Epithelial cell of alveolus of lung (primary cell): Measurements from ENCODE around the gene OR10K2. TPM values are rescaled to one million over a fixed set of nuclear protein-coding genes. Genes with fewer than 3 reads are reported as not detected.

Source experiments
- total RNA-seq: library from RNA; depleted of rRNA; stranded (reverse); fragments of >200 nt; gene quantifications from 2 replicates; pipeline ENCODE4 v1.2.1, GENCODE V29; 2015

The OR10K2 gene
- total RNA-seq = not detected in 2 replicates

DNA sequence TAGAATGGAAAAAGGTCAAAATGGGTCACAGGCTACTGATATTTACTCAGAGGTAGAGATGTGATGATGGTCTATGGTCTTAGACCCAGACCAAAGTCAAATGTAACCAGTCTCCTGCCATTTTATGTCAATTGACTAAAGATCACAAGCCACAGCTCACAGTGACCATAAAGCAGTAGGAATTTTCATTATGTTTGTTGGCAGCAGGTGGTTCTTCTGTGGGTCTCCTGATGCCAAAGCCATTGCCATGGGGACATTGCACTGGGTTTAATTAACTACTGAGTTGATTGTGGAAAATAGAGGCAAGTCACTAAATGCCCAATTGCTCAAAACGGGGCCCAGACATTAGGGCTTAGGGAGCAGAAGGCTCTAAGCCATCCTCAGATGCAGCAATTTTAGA, at the start of gene OR10K2:
Gene OR10K2, minus strand, starts transcription at position 101 of the 400 bp plus-strand sequence. CDS start 5,371 bp downstream, outside the sequence.

DNA sequence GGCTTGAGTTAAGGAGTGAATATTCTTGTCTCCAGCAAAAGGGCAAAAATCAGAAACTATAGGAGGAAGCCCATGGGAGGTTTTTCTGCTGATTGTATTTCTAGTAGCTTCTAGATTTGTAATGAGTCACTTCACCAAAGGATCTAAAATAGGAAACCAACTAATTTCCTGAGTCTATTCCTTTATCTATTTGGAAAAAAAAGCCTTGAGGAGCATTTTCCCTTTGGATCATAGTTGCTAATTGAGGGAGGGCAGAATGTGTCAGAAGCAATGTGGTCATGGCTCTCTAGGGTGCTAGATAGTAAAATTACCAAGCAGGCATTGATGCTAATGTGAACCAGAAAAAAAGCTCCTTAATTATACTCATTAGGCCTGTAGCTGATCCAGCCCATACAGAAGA, 45.9 kb upstream of the OR10K2 start, which contains the start of gene OR10R2:
Gene OR10R2, plus strand, starts transcription at position 301 of the 400 bp plus-strand sequence. CDS start 106 bp downstream, outside the sequence.

GRCh38 chr1:158461534-158461933, 35.5 kb upstream of the OR10K2 start, which contains the start of gene OR10K1:
Gene OR10K1, plus strand, starts transcription at chr1:158461834. Its CDS starts 3,728 bp downstream, at chr1:158465562.

DNA sequence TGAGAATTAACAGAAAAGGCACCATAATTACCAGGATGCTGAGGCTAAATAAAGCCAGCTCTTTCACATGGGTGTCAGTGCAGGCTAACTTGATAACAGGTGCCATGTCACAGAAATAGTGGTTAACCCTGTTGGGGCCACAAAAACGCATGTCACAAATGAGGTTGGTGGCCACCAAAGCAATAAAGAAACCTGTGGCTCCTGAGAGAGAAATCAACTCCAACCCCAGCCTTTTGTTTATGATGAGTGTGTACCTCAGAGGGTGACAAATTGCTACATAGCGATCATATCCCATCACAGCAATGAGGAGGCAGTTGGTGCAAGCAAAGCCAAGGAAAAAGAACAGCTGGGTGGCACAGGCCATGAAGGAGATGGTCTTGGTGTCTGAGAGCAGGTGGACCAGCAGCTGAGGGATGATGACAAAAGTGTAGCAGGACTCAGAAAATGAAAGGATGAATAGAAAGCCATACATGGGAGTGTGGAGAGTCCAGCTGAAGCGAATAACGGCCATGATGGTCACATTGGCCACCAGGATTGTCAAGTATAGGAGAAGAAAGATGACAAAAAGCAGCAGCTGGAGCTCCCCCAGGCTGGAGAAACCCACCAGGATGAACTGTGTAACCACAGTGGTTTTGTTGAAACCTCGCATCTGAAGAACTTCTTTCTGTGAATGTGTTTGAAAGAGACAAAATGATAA, 27.1 kb downstream of the OR10K2 start, which contains the start of gene OR10T2:
Gene OR10T2, minus strand, starts transcription at position 649 of the 697 bp plus-strand sequence. Its CDS starts 0 bp downstream, at position 649.

Other genes starting within 250 kb of the OR10K2 start
- 7.8 and 17.6 TPM in 2 replicates for gene CD1D, start 245.3 kb downstream of the OR10K2 start, total RNA-seq
- gene CD1A, start 171.8 kb downstream of the OR10K2 start, total RNA-seq = not detected in 2 replicates
- not detected in 2 replicates for gene CD1C, start 136.3 kb downstream of the OR10K2 start, total RNA-seq
- not detected in 2 replicates for gene CD1B, start 94.7 kb downstream of the OR10K2 start, total RNA-seq
- not detected in 2 replicates for gene CD1E, start 72.3 kb downstream of the OR10K2 start, total RNA-seq
- gene OR10T2, start 26.8 kb downstream of the OR10K2 start, total RNA-seq = not detected in 2 replicates
- not detected in 2 replicates for gene OR10K1, start 35.6 kb upstream of the OR10K2 start, total RNA-seq
- gene OR10R2, start 46.0 kb upstream of the OR10K2 start, total RNA-seq = not detected in 2 replicates
- gene OR6Y1, start 128.2 kb upstream of the OR10K2 start, total RNA-seq = not detected in 2 replicates
- not detected in 2 replicates for gene OR6P1, start 144.3 kb upstream of the OR10K2 start, total RNA-seq
- gene OR10X1, start 153.7 kb upstream of the OR10K2 start, total RNA-seq = not detected in 2 replicates
- gene OR10Z1, start 179.0 kb upstream of the OR10K2 start, total RNA-seq = not detected in 2 replicates